Measurements from ENCODE around the gene PARD3.

Gene PARD3

DNA sequence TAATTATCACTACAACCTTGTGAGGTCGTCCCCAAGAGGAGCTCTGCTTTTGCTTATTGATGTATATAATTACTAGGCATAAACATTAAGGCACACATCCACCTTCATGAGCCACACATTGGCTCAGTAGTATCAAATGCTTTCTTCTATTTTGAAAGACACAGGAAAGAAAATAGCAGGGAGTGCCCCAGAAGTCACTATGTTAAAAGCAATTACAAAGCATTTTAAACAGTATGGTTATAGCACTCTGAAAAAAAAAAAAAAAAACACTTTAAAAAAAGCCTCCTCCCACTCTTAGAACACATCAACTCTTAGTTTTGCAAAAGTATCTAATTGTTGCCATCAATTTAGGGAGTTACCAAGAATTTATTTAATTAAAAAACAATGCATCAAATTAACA, 474.2 kb downstream of the PARD3 start:
- no peak for DNase-seq (ENCODE audit: low spot score)

DNA sequence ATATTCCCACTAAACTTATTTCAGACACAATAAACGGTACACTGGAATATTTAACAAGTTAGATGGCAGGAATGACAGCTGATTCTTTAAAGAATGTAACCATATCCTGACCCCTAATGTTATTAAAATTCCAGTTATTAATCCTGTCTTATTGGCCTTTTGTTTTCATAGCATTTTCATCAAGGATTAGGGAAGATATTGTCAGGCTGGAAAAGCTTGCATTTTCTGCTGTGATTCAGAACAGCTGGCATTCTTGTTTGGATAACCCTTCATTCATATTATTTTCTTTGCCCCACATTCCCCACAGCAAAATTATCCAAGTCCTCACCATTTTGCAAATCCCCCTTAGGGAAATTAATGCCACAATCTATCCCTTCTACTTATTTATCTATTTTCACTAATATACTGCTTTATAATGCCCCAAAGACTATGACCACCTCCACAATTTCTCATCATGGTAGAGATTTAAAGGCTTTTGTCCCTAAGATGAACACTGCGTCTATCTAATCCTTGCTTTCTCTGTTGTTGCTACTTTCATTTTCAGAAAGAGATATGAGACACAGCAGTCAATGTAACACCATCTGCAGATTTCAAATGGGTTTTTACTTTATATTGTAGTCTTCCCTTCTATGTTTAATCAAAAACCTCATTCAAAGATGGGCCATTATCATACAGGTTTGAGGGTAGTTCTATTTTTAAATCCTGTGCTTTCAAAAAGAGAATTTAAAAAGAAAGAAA, 475.1 kb downstream of the PARD3 start:
- DNase-seq (ENCODE audit: low spot score) = no peak

DNA sequence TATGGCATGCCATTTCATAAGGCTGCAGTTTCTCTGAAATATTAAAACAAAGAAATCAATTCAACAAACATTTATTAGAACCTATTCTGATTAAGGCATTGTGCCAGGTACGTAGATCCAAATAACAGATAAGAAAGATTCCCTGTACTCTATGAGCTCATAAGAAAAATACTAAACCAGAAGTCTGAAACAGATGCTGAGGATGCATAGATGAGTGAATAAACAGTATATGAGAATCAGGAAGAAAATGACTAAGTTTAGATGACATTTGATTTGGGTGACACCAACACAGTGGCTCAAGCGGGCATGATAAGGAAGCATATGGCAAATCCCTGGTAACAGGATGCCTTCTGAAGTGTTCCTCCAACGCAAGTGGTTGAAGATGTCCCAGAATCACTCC, 477.2 kb downstream of the PARD3 start:
- no peak for DNase-seq (ENCODE audit: low spot score)

DNA sequence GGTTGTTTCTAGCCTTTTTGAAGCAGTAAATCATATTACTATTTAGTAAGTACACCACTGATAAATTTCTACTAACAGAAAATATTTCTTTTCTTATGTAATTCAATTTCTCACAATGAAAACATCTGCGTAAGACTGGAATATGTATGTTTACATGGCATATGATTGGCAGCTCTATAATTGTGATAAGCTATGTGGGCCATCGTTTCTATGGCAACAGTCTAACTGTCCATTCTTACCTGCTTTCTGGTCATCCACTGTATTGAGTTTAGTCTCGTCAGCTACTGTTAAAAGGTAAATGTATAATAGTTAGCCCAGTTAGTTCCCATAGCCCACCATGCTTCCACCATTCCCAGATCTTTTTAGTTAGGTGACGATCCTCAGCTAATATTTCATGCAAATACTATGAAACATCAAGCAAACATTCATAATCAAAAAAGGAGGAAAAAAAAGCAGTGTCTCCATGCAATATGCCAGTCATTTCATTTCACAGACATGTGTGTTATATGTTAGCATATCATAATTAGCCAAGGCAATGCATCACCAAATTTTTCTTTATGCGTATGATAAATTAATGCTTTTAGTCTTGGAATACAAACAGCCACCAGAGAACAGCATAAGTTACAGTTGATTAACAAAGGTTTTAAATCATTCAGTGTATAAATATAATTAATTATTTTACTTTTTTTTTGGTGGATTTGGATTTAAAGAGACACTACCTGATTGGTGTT, 479.0 kb downstream of the PARD3 start:
- DNase-seq (ENCODE audit: low spot score) = no peak

DNA sequence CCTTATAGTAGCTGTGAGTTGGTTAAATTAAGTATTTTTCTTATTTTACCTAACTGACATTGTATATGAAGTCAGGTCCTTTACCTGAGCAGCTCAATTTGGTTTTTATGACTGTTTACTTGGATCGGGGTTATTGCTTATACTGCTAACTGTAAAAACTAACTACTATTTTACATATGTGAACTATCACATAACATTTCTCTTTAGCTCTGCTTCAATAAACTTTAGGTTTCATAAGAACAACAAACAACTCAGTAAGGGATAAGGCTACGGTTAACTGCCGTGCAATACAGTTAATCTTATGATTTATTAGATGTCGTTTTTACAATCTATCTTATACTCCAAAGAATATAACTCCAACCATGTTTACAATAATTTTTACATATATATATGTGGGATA, 480.2 kb downstream of the PARD3 start:
- DNase-seq (ENCODE audit: low spot score) = no peak

DNA sequence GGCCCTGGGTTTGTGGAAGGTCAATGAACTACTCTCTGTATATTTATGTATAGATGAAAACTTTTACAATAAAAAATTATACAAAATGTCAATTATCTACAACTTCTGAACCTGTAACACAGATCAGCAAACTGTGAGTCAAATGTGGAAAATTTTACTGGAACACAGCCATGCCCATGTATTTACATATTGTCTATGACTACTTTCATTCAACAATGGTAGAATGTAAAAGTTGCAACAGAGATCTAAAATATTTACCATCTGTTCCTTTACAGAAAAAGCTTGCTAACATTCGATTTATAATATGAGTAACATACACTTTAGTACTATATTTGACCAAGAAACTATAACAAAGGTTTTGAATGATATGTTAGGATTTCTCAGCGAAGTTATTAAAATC, 481.6 kb downstream of the PARD3 start:
- DNase-seq (ENCODE audit: low spot score) = no peak

DNA sequence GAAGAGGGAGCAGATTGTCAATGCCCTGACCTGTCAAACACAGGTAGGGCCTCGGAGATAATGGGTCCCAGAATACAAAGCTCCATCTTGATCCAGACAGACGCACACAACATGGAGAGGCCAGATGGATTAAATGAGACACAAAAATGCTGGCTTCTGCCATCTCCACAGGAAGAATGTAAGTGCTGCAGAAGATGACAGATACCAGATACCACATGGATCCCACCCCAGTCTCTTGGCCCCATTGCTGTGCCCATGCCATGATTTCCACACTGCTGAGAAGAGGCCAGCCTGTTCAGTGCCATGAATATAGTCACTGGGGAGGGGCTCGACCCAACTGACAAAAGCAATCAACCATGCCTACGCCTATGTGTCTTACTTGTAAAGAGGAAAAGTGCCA, 487.9 kb downstream of the PARD3 start:
- DNase-seq (ENCODE audit: low spot score) = no peak

DNA sequence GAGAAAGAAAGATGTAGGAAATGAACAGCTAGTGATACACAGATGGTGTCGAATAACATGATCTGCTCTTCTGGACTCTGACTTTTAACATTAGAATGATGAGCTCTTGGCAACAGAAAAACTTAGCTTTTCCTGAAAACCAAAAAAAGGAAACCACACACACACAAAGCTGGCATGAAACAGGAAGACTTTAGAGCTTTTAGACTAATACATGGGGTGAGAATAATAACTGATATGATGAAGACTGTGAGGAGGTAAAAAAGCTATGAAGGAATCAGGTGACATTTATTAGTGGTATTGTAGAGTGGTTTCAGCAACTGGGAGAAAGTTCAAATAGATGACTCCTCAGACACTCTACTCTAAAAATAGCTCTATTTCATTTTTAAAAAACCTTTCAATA, 491.9 kb downstream of the PARD3 start:
- DNase-seq (ENCODE audit: low spot score) = no peak

DNA sequence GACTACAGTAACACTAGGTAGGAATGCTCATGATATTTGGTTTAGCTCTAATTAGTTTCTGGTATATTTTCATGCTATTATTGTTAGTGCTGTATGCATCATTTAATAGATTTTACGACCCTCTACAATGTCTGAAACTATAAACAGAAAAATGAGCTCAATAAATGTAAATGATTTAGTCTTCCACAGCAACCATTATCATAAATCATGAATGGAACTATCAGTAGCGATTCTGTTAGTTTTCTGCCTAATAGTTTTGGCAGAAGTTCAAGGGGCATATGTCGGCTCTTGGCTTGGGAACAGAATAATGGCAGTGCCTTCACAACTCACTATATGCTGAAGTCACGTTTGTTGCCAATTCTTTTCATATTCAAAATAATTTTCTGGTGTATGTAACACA, 494.8 kb downstream of the PARD3 start:
- DNase-seq (ENCODE audit: low spot score) = no peak

DNA sequence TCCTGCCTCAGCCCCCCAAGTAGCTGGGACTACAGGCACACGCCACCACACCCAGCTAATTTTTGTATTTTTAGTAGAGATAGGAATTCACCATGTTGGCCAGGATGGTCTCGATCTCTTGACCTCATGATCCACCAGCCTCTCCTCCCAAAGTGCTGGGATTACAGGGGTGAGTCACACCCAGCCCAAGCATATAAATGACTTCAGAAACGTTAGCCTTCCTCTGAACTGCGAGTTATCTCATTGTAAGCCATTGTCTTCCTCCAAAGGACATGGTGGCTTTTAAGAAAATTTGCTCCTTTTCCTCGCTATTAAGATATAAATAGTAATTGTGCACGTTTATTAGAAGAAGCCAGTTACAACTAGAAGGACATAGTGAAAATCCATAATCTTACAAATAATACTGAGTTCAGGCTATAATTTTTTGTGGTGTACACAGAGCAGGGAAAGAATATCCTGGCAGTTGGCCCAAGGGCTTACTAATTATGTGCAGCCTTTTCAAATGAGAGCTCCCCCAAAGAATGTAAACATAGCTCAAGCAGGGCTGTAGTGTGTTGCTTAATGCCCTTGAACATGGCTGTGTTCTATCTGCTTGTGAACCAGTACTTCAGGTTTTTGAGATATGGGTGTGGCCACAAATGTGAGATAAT, 495.8 kb downstream of the PARD3 start:
- no peak for DNase-seq (ENCODE audit: low spot score)

DNA sequence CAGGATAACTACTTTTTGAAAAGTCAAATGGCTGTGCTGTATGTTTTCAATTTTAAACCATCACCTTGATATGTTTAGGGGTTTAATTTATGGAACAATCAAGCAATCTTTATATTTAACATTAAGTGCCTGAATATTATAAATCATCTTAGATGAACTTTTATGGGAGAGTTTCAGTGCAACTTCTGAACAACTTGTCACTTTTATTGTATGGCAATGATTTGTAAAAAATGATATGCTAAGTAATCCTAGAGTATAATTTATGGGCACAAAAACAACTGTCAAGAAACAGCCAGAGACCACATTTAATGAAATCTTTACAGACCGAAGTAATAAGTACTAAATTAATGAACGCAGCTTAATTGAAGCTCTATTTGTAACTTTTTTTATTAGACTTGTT, 498.9 kb downstream of the PARD3 start:
- no peak for DNase-seq (ENCODE audit: low spot score)

DNA sequence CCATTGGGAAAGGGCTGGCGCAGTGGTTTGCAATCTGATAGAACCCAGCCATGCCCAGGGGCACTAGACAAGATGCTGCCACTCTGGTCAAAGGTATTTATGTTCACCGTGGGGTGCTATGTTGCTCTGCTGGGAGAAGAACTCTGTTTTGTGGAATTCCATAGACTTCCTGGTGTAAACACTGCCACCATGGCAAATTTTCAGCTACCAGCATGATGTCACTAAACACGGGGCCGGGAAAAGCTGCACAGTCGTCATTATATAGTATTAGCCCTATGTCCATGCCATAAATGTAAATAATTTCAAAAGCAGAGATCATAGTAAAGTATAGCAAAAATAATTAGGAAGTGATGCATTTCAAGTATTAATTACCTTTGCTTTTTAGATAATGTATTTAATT, 500.6 kb downstream of the PARD3 start:
- no peak for DNase-seq (ENCODE audit: low spot score)

DNA sequence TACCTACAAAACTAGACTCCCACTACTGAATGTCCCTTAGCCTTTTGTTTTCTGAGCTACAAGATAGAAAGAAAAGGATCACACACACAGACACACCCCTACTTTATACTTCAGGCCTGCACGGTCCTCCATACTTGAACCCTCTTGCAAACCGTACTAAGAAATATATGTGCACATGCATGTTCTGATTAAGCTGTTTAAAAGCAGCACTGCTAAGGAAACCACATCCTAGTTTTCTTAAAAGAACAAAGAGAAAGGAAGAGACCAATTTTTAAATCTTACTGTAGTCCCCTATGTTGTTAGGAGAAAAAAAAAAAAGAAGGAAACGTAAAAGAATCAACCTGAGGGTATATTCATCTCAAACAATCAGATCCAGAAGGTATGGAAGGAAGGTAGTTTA, 501.2 kb downstream of the PARD3 start:
- no peak for DNase-seq (ENCODE audit: low spot score)

DNA sequence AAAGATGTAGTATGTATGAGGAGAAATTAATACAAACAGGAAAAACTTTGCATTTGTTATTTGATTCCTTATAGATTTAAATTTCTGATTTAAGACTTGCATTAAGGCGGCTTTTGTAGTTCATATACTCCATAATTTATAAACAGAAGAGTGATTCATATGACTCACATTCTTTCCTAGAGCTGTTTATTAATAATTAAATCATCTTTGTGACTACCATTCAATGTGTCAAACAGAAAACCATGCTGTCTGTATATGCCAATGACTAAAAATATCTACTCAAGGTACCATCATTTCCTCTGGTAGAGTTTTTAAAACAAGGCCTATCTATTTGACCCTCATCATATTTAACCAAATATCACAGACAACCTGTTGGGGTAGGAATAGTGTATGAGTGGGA, 501.7 kb downstream of the PARD3 start:
- DNase-seq (ENCODE audit: low spot score) = no peak

DNA sequence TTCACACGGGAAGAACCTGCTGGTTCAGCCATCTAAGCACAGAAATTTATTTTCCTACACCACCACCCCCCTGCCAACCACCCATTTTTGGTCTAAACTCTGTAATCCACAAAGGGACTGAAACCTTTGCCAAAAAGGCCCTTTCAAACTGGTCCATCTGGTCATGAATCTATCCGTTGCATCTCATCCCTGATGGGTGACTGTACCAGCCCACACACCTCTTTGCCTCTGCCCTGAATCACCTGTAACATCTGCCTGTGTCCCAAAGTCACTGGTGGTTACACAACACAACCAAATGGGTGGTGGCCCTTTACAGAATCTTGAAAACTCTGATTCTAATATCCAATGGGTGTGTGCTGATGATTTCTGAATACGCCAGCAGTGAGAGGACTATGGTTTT, 503.4 kb downstream of the PARD3 start:
- DNase-seq (ENCODE audit: low spot score) = no peak

DNA sequence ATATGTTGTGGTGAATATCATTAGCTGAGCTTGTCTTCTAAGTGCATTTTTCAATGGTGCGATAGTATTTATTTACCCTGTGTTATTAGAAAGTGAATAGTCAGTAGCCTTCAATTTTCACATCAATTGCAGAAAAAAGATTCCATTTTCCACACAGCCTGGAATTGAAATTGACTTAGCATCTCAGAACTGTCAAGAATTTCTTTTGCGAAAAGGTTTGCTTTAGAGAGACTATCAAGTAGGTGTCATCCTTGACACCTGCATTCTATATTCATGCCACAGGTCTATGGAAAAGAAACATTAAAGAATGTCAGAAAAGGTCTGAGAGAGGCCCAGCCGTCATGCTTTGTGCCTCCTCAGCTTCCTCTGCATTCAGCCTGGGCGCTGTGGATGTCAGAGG, 504.9 kb downstream of the PARD3 start:
- no peak for DNase-seq (ENCODE audit: low spot score)

DNA sequence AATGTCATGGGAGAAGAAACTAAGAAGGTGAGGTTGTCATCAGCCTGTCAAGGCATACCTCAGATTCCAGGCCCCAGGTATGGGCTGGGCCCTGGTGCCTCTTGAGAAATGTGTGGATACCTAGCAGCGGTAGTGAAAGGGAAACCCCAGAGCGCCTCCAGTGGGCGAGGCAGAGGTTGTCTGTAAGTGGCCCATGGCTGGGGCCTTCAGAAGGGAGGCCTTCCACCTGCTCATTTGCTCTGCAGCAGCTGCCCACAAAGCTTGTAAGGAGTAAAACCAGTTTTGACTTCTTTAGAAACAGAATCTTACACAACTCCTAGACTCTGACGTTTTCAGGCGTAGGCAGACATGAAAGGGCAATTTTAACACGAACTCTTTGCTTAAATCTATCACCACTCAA, 509.9 kb downstream of the PARD3 start:
- no peak for DNase-seq (ENCODE audit: low spot score)

DNA sequence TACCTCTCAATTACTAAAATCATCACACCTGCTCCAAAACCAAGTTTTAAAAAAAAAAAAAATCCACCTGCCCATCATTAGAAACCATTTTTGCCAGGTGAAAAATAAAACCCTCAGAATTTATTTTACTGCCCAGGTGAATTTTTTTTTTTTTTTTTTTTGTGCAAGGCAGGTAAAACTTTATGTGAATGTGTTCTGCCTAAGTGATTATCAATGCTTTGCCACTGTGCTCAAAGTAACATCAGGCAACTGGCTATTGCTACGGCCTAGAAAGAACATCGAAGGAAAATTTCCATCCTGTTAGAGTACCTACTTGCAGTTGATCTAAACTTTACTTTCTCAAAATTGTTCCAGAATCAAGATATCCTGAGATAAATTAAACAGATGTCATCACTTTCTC, 512.1 kb downstream of the PARD3 start:
- DNase-seq (ENCODE audit: low spot score) = no peak

DNA sequence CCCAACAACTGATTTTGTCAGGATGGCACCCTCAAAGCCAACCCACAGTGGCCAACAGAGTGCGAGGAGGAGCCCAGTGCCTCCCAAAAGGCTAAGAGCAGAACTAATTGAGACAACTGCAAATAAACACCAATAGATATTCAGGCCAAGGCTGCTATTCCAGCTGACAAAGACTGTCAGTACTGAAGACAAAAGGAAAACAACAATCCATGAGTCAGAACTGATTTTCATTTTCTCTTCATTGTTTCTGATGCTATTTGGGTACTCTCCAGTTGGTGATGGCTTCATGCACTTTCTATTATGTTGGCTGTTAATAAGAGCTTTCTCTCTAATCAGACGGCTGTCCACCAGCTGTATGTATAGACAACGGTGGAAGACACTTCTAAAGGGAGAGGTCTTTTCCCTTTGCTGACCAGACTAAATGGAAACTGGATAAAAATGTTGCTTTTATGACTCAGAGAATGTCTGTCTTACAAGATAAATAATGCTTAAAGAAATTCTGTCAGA, 515.9 kb downstream of the PARD3 start:
- peak; percentile 86 for DNase-seq (ENCODE audit: low spot score)

DNA sequence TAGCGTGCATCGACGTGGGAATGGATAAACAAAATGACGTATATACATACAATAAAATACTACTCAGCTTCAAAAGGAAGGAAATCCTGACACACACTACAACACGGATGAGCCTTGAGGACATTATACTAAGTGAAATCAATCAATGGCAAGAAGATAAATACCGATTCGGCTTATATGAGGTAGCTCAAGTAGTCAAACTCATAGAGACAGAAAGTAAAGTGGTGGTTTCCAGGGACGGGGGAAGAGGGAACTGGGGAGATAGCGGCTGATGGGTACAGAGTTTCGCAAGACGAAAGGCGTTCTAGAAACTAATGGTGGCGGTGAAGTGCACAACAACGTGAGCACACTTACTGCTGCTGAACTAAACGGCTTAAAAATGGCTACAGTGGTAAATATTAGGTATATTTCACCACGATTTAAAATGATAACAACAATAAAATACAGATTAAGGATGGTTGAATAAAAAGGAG, 516.7 kb downstream of the PARD3 start:
- no peak for DNase-seq (ENCODE audit: low spot score)

DNA sequence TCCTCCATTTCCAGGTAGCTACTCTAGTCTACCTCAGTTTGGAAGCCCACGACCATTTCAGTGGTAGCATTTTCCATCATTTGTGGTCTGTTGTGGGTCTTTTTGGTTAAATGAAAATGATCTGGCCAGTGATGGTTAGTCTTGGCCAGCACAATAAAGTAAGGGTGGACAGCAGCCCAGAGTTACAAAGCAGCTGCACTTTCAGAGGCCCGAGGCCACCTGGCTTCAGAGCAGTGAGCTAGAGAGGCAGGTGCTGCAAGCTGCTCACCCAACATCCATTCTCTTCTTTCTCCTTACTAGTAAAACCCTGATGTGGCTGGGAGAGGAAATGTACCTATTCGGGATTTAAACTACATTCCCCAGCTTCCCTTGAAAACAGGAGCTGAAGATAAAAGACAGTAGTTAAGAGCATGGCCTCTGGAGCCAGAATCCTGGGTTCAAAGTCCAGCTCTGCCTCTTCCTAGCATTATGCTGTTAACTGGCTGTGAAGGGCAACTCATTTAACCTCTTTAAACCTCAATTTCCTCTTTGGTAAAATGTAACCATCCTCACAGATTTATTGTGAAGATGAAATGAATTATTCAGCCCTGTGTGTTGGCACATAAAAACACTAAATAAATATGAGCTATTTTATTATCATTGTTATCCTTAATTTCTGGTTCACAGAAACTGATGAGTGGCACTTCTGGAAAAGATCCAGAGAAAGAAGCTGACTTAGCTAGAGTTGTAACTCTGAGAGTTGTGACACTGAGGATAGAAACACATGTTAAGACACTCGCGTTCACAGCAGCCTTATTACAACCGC, 517.4 kb downstream of the PARD3 start:
- no peak for DNase-seq (ENCODE audit: low spot score)

DNA sequence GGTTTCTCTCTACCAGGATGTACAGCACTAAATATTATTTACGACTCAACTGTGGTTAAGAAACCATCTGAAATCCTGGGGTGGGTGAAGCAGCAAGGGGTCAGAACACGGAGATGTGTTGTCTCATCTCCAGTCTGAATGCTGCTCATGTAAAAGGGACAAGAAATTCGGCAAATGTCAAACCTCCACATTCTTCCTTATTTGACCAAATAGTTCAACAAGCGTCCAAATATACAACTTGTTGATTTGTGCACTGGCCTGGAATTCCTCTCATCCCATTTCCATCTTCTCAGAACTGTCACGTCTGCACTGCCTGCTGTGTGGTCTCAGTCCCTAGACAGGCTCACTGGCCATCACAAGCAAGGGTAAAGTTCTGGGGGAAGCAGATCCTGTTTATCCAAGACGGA, 520.0 kb downstream of the PARD3 start:
- no peak for DNase-seq (ENCODE audit: low spot score)

All from globus pallidus (tissue), 1 donor.